ENCODE results near the gene CLMN. TPM values are rescaled to one million over a fixed set of nuclear protein-coding genes. Genes with fewer than 3 reads are reported as not detected.

CLMN gene
- total RNA-seq, 2 donors from 2014 or later, result 24.6 to 39.3 TPM

- H3K4me3 ChIP-seq, result no peak overlapping the region
- DNase-seq (ENCODE audit: low spot score), result no peak
- intact Hi-C loops (cut with DNase I), result no loop called here
- TF ChIP-seq POLR2A (IDR thresholded peaks at IDR 0.05), result no peak
- no peak for TF ChIP-seq POLR2AphosphoS5 (IDR thresholded peaks at IDR 0.05)
- no peak for TF ChIP-seq CTCF (IDR thresholded peaks at IDR 0.05)
- no peaks in the 10 kb centered on the region for H3K27me3 ChIP-seq (replicated peaks; ENCODE audit: insufficient read depth)
- H3K36me3 ChIP-seq, result no peaks in the 10 kb centered on the region
- H3K9me3 ChIP-seq, result no peaks in the 10 kb centered on the region
- H3K27ac ChIP-seq, result no peak overlapping the region
- no peaks in the 10 kb centered on the region for H3K4me1 ChIP-seq (replicated peaks)
- WGBS, result 43% methylated on average over 2 of the region's 2 CpGs
Observed at GRCh38 chr14:95282354-95282985, 37.2 kb downstream of the CLMN start.

- Histone ChIP-seq H3K4me1 (replicated peaks) (no peaks in the 10 kb centered on the region), H3K4me3 (no peak overlapping the region), H3K36me3 (no peaks in the 10 kb centered on the region), H3K27ac (no peak overlapping the region), H3K9me3 (no peaks in the 10 kb centered on the region), H3K27me3 (replicated peaks; ENCODE audit: insufficient read depth) (no peaks in the 10 kb centered on the region)
- intact Hi-C loops (cut with DNase I), result no loop called here
- no peak for DNase-seq (ENCODE audit: low spot score)
- 60% methylated on average over 4 of the region's 4 CpGs for WGBS
- TF ChIP-seq CTCF (IDR thresholded peaks at IDR 0.05) (no peak), POLR2AphosphoS5 (IDR thresholded peaks at IDR 0.05) (no peak), POLR2A (IDR thresholded peaks at IDR 0.05) (no peak)
Observed at GRCh38 chr14:95281560-95282176, 38.0 kb downstream of the CLMN start.

- intact Hi-C loops (cut with DNase I), result no loop called here
- no peaks in the 10 kb centered on the region for H3K4me1 ChIP-seq (replicated peaks)
- no peak for DNase-seq (ENCODE audit: low spot score)
- WGBS, result 95% methylated on average over 7 of the region's 7 CpGs
- no peaks in the 10 kb centered on the region for H3K36me3 ChIP-seq
- TF ChIP-seq POLR2A (IDR thresholded peaks at IDR 0.05) (no peak), POLR2AphosphoS5 (IDR thresholded peaks at IDR 0.05) (no peak), CTCF (IDR thresholded peaks at IDR 0.05) (no peak)
- no peaks in the 10 kb centered on the region for H3K9me3 ChIP-seq
- no peaks in the 10 kb centered on the region for H3K27me3 ChIP-seq (replicated peaks; ENCODE audit: insufficient read depth)
- H3K4me3 ChIP-seq, result no peak overlapping the region
- no peak overlapping the region for H3K27ac ChIP-seq
Observed at GRCh38 chr14:95275494-95275893, 44.2 kb downstream of the CLMN start.

GRCh38 chr14:95274874-95275273 lies 44.8 kb downstream of the CLMN start:
- TF ChIP-seq POLR2AphosphoS5 (IDR thresholded peaks at IDR 0.05), result no peak
- TF ChIP-seq POLR2A (IDR thresholded peaks at IDR 0.05), result no peak
- TF ChIP-seq CTCF (IDR thresholded peaks at IDR 0.05), result no peak
- H3K27ac ChIP-seq, result no peak overlapping the region
- WGBS, result 95% methylated on average over 6 of the region's 6 CpGs
- no peaks in the 10 kb centered on the region for H3K27me3 ChIP-seq (replicated peaks; ENCODE audit: insufficient read depth)
- no peak for DNase-seq (ENCODE audit: low spot score)
- H3K9me3 ChIP-seq, result no peaks in the 10 kb centered on the region
- intact Hi-C loops (cut with DNase I), result no loop called here
- H3K4me1 ChIP-seq (replicated peaks), result no peaks in the 10 kb centered on the region
- no peaks in the 10 kb centered on the region for H3K36me3 ChIP-seq
- H3K4me3 ChIP-seq, result no peak overlapping the region

GRCh38 chr14:95274279-95274678 lies 45.4 kb downstream of the CLMN start:
- intact Hi-C loops (cut with DNase I), result no loop called here
- H3K36me3 ChIP-seq, result no peaks in the 10 kb centered on the region
- no peak overlapping the region for H3K27ac ChIP-seq
- DNase-seq (ENCODE audit: low spot score), result no peak
- no peaks in the 10 kb centered on the region for H3K9me3 ChIP-seq
- no peaks in the 10 kb centered on the region for H3K4me1 ChIP-seq (replicated peaks)
- H3K4me3 ChIP-seq, result no peak overlapping the region
- no peaks in the 10 kb centered on the region for H3K27me3 ChIP-seq (replicated peaks; ENCODE audit: insufficient read depth)
- TF ChIP-seq CTCF (IDR thresholded peaks at IDR 0.05) (no peak), POLR2A (IDR thresholded peaks at IDR 0.05) (no peak), POLR2AphosphoS5 (IDR thresholded peaks at IDR 0.05) (no peak)
- WGBS, result 95% methylated on average over 7 of the region's 7 CpGs

Data from prostate gland (tissue), 2 donors.